Astrocyte of the cerebellum (primary cell): ENCODE results near the gene ARHGAP10.

Source experiments
- DNase-seq: peaks from one replicate; pipeline ENCODE4 v3.0.0-alpha.2; 2011; ENCODE audit warnings: low read depth
- H3K4me3 ChIP-seq: 2 replicates; pipeline ENCODE4 v1.5.1; 2011; ENCODE audit warnings: mild to moderate bottlenecking, low read depth, low read length, moderate library complexity
- CTCF ChIP-seq: IDR thresholded peaks from 2 replicates; pipeline ENCODE4 v1.5.1; 2012; ENCODE audit warnings: low read length, low read depth, moderate library complexity, mild to moderate bottlenecking; ENCODE audit errors: missing control alignments
- in situ Hi-C: cut with HindIII; loops from 2 replicates; pipeline ENCODE4 v1.10.0; 2017; ENCODE audit warnings: low sequenced_read_pairs

The ARHGAP10 gene

GRCh38 chr4:147965056-147965455 lies 233.2 kb downstream of the ARHGAP10 start:
- no peak for DNase-seq
- in situ Hi-C loops: no loop called here
- TF ChIP-seq CTCF: no peak
- no peak overlapping the region for H3K4me3 ChIP-seq

GRCh38 chr4:147965873-147966272 lies 234.0 kb downstream of the ARHGAP10 start:
- no peak for DNase-seq
- no peak for TF ChIP-seq CTCF
- no peak overlapping the region for H3K4me3 ChIP-seq
- in situ Hi-C loops: no loop called here

GRCh38 chr4:147968641-147969040 lies 236.8 kb downstream of the ARHGAP10 start:
- DNase-seq: no peak
- TF ChIP-seq CTCF: no peak
- in situ Hi-C loops: no loop called here
- no peak overlapping the region for H3K4me3 ChIP-seq

GRCh38 chr4:147969573-147970385 lies 237.9 kb downstream of the ARHGAP10 start:
- in situ Hi-C loops: no loop called here
- no peak overlapping the region for H3K4me3 ChIP-seq
- no peak for TF ChIP-seq CTCF
- DNase-seq: no peak

- in situ Hi-C loops: no loop called here
- no peak for DNase-seq
- no peak for TF ChIP-seq CTCF
- no peak overlapping the region for H3K4me3 ChIP-seq
These were observed 239.2 kb downstream of the ARHGAP10 start for GRCh38 chr4:147971116-147971515.

- no peak overlapping the region for H3K4me3 ChIP-seq
- in situ Hi-C loops: no loop called here
- no peak for DNase-seq
- TF ChIP-seq CTCF: no peak
These were observed 243.4 kb downstream of the ARHGAP10 start for GRCh38 chr4:147975325-147975724.
